HL-60 (cell line): ENCODE measurements around the gene SDSL.
A peak's percentile ranks its signal among the peaks of the same experiment; 100 is the strongest.

Experiments
- DNase-seq, 2 experiments: peaks; one replicate each; pipeline ENCODE4 v3.0.0-alpha.2; 2010 to 2020; ENCODE audit warnings: low read depth in 1 of 2, low spot score in 1 of 2
- H3K27ac ChIP-seq: fragments of 250-450 bp; sonication (Bioruptor Pico); replicated peaks from 2 replicates; pipeline ENCODE4 v1.5.1; 2020; ENCODE audit warnings: mild to moderate bottlenecking, moderate library complexity
- H3K27me3 ChIP-seq: fragments of 250-450 bp; sonication (Bioruptor Pico); 2 replicates; pipeline ENCODE4 v1.5.1; 2021; ENCODE audit warnings: mild to moderate bottlenecking, moderate library complexity; ENCODE audit not compliant: insufficient read depth, poor library complexity, severe bottlenecking
- H3K4me3 ChIP-seq: replicated peaks from 2 replicates; pipeline ENCODE4 v1.5.1; 2011; ENCODE audit warnings: mild to moderate bottlenecking, control low read depth, low read length; ENCODE audit not compliant: insufficient read depth
- GABPA ChIP-seq: IDR thresholded peaks from 2 replicates; pipeline ENCODE4 v1.6.1; 2012; ENCODE audit warnings: low read depth
- POLR2AphosphoS5 ChIP-seq: IDR thresholded peaks from 2 replicates; pipeline ENCODE4 v1.6.1; 2012; ENCODE audit warnings: low read depth
- SPI1 ChIP-seq: IDR thresholded peaks from 2 replicates; pipeline ENCODE4 v1.6.1; 2012; ENCODE audit warnings: low read depth, mild to moderate bottlenecking, borderline replicate concordance
- TF ChIP-seq, protein P1 (sequence below): IDR thresholded peaks from 2 replicates; pipeline ENCODE4 v1.6.1; 2012; ENCODE audit warnings: low read depth; ENCODE audit not compliant: insufficient replicate concordance
- TF ChIP-seq, protein P2 (sequence below): IDR thresholded peaks from one replicate; pipeline ENCODE4 v1.5.1; 2011; ENCODE audit warnings: low read length, control low read depth, inconsistent platforms; ENCODE audit not compliant: insufficient read depth

SDSL gene

DNA sequence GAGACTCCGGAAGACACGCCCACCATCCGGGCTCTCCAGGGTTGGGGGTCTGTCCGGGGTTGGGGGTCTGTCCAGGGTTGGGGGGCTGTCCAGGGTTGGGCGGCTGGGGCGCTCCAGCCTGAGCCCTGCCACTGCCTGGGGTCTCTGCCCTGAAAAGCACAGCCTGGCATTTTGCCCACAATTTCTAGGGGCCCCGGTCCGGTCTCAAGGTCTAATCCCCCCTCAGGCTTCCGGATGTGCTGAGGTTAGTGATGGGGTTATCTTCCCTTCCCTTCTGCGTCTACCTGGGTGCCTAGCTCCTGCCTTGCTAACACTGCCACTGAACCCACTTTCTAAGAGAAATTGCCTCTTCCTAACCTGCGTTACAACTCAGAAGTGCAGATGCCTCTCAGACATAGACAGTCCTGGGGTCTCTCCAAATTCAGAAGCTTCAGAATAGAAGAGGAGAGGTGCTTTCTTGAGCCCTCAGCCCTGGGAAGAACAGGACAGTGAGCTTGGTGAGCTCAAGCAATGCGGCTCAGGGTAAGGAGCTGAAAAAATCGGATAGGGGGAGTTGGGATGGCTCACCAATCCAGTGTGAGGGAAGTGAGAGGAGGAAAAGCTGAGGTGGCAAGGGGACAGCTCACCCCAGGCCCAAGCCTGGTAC is 43.8 kb downstream of the SDSL start:
- TF ChIP-seq GABPA (no peak), SPI1 (no peak), POLR2AphosphoS5 (no peak)
- TF ChIP-seq, protein P1, sequence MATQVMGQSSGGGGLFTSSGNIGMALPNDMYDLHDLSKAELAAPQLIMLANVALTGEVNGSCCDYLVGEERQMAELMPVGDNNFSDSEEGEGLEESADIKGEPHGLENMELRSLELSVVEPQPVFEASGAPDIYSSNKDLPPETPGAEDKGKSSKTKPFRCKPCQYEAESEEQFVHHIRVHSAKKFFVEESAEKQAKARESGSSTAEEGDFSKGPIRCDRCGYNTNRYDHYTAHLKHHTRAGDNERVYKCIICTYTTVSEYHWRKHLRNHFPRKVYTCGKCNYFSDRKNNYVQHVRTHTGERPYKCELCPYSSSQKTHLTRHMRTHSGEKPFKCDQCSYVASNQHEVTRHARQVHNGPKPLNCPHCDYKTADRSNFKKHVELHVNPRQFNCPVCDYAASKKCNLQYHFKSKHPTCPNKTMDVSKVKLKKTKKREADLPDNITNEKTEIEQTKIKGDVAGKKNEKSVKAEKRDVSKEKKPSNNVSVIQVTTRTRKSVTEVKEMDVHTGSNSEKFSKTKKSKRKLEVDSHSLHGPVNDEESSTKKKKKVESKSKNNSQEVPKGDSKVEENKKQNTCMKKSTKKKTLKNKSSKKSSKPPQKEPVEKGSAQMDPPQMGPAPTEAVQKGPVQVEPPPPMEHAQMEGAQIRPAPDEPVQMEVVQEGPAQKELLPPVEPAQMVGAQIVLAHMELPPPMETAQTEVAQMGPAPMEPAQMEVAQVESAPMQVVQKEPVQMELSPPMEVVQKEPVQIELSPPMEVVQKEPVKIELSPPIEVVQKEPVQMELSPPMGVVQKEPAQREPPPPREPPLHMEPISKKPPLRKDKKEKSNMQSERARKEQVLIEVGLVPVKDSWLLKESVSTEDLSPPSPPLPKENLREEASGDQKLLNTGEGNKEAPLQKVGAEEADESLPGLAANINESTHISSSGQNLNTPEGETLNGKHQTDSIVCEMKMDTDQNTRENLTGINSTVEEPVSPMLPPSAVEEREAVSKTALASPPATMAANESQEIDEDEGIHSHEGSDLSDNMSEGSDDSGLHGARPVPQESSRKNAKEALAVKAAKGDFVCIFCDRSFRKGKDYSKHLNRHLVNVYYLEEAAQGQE: no peak
- TF ChIP-seq, protein P2, sequence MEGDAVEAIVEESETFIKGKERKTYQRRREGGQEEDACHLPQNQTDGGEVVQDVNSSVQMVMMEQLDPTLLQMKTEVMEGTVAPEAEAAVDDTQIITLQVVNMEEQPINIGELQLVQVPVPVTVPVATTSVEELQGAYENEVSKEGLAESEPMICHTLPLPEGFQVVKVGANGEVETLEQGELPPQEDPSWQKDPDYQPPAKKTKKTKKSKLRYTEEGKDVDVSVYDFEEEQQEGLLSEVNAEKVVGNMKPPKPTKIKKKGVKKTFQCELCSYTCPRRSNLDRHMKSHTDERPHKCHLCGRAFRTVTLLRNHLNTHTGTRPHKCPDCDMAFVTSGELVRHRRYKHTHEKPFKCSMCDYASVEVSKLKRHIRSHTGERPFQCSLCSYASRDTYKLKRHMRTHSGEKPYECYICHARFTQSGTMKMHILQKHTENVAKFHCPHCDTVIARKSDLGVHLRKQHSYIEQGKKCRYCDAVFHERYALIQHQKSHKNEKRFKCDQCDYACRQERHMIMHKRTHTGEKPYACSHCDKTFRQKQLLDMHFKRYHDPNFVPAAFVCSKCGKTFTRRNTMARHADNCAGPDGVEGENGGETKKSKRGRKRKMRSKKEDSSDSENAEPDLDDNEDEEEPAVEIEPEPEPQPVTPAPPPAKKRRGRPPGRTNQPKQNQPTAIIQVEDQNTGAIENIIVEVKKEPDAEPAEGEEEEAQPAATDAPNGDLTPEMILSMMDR: no peak
- H3K4me3 ChIP-seq: no peak overlapping the region
- H3K27ac ChIP-seq: no peak overlapping the region
- DNase-seq: no peak
- H3K27me3 ChIP-seq: peaks cover 78% of the 10 kb centered on the region

DNA sequence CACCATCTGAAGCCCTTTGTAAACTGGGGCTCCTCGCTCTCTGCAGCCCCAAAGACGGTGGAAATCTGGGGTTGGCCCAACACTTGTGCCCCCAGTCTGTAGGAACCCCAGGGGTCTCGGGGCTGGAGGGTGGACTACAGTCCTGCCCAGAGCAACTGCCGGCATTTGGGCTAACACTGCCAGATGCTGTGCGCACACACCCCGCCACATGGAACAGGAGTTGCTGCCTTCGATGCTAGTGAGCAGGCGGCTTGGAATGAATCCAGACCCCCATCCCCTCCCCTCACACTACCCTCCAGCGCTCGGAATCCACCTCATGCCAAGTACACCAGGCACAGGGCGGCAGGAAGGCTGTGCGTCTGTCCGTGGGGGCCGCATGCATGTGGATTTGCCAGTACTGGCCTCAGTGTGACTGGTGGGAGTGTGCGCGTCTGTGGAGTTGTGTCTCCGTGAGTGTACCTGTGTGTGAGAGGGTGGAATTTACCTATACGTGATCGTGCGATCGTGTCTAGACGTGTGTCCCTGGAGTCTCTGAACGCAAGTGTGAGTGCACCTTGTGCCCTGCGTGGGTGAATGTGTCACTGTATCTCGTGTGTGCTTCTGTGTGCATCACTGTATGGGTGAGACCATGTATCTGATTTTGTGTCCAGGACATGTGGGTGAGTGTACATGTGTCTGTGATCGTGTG is 44.4 kb downstream of the SDSL start:
- H3K4me3 ChIP-seq: no peak overlapping the region
- TF ChIP-seq, protein P2: no peak
- no peak for TF ChIP-seq POLR2AphosphoS5
- TF ChIP-seq, protein P1: no peak
- no peak for TF ChIP-seq SPI1
- no peak for TF ChIP-seq GABPA
- H3K27me3 ChIP-seq: peaks cover 85% of the 10 kb centered on the region
- DNase-seq: no peak
- no peak overlapping the region for H3K27ac ChIP-seq

DNA sequence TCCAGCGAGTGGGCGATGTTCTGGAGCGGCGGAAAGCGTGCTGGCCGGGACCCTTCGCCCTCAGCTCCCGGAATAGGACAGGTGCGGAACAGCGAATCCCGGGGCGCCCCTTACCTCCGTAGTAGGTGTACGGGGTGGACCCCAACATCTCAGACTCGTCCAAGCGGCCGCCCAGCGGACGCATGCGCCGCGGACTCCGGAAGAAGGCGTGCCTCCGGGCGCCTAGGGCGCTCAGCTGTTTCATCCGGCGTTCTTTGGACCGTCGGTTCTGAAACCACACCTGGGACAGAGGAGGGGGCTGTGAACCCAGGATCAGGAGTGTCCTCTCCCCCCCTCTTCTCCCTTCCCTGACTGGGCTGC is 44.9 kb downstream of the SDSL start:
- no peak overlapping the region for H3K27ac ChIP-seq
- no peak for DNase-seq
- H3K27me3 ChIP-seq: peaks cover 90% of the 10 kb centered on the region
- H3K4me3 ChIP-seq: 0 out of 2 replicates have a peak overlapping the region, but pooled peaks have one; percentile 8
- no peak for TF ChIP-seq POLR2AphosphoS5

DNA sequence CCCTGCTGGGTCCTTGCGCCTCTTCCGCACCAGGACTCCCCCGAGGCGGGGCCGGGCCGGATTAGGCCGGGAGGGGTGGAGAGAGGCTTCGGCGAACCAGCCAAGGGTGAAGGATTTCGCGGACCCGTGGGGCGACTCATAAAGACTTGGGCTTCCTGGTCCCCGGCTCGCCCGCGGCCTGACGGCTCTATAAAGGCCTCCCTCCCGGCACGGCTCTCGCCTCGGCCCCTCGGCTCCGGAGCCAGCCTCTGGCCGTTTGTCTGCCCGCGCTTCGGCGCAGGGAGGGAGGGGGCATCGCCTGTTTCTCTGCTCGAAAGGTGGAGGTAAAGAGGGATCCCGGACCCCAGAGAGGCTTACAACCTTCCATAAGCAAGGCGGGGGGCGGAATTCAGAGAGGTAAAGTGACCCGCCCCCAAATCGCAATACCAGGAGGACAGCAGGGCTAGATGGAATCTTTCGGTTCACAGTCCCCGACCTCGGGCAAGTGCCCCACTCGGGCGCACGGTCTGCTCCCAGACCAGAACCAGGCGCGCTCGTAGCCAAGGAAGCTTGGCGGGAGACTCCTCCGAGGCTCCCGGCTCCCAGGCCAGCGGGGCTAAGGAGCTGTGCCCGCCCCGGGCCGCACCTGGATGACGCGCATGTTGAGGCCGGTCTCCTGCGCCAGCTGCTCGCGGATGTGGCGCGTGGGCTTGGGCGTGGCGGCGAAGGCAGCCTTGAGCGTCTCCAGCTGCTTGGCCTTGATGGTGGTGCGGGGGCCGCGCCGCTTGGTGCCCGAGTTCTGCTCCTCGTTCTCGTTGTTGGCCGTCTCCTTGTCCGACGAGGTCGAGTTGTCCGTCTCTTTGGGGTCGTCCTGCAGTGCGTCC is 45.6 kb downstream of the SDSL start:
- Histone ChIP-seq H3K27ac (no peak overlapping the region), H3K4me3 (0 out of 2 replicates have a peak overlapping the region, but pooled peaks have one; percentile 8), H3K27me3 (peaks cover 96% of the 10 kb centered on the region)
- DNase-seq: no peak
- TF ChIP-seq, protein P2: no peak
- TF ChIP-seq GABPA (no peak), SPI1 (no peak), POLR2AphosphoS5 (no peak)
- TF ChIP-seq, protein P1: no peak
